Glomerular visceral epithelial cell (primary cell): Measurements from ENCODE around the gene CHMP6.
A peak's percentile ranks its signal among the peaks of the same experiment; 100 is the strongest.

ENCODE experiments used
- DNase-seq: peaks from one replicate; pipeline ENCODE4 v3.0.0-alpha.2; 2016; ENCODE audit errors: extremely low spot score

CHMP6 gene

DNA sequence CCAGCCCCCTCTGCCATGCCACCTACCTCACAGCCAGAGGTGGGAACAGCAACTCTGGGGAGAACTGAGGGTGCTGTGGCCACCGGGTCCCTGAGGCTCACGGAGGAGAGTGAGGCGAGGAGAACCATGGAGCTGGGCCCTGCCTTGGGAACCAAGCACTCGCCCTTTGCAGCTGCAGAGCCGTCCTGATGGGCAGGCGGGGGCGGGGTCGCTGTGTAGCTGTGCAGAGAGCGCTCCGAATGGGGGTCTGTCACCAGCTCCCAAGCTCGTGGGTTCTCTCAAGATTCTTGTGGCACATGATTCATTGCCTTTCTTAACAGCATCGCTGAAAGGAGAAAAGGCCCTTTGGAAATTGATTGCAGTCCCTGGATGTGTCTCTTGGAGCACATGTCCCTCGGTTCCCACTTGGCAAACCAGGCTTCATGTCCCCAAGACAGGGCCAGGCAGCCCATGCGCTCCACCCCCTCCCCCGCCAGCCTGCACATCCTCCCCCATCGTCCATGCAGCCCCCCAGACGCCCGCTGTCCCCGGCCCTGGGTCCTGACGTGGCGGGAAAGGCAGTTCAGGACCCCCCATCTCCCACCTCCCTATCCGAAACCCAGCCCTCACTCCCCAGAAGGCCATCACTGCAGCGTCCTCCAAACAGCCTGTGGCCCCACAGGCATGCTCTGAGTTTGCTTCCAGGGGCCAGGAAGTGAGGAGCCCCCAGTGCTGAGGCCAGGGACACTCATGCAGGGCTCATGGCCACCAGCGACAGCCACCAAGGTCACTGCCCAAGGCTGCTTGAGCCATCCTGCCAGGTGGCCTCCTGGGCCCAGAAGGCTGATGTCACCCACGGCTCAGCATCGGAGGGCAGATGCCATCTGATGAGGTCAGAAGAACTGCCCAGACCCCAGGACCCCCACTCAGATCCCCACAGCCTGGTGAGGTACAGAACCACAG, 20.6 kb upstream of the CHMP6 start:
- no peak for DNase-seq

DNA sequence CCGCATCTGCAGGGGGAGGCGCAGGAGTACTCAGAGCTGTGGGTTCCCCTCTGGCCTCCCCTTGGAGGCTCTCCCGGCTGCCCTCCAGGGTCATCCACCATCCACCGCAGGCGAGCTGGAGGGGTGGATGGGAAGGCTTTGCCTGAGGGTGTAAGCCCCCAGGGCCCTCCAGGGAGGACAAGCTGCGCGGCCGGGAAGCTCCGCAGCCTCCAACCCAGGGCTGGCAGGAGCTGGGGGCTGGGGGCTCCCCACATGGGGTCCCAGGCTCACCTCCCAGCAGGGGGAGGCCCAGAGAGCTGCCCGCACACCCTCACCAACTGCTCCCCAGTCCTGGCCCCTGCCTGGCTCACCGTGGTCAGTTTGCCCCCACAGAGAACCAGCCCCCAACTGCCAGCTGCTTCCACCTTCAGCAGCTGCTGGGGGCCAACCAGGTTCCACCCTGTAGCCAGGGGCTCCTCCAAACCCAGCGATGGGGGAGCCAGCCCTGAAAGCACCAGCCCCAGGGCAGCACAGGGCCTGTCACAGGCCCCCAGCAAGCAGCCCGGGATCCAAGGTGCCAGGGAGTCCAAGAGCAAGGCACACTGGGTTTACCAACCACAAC, 19.8 kb upstream of the CHMP6 start:
- DNase-seq = no peak

DNA sequence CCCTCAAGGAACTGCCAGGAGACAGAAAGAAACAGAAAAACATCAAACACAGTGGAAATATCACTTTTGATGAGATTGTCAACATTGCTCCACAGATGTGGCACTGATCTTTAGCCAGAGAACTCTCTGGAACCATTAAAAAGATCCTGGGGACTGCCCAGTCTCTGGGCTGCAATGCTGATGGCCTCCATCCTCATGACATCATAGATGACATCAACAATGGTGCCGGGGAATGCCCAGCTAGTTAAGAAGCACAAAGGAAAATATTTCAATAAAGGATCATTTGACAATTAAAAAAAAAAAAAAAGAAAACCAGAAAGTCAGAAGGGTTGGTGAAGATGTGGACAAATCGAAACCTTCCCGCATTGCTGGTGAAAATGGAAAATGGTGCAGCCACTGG, 14.9 kb upstream of the CHMP6 start:
- no peak for DNase-seq

DNA sequence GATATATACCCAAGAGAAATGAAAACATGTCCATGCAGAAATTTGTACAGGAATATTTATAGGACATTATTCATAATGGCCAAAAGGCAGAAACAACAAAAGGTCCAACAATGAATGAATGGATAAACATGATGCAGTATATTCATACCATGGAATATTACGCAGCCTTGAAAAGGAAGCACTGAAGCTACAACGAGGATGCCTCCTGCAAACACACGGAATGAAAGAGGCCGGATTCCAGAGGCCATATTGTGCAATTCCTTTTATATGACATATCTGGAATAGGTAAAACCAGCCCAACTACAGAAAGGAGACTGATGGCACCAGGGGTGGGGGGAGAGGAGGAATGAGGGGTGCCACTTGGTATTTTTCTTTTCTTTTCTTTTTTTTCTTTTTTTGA, 14.5 kb upstream of the CHMP6 start:
- DNase-seq = no peak

DNA sequence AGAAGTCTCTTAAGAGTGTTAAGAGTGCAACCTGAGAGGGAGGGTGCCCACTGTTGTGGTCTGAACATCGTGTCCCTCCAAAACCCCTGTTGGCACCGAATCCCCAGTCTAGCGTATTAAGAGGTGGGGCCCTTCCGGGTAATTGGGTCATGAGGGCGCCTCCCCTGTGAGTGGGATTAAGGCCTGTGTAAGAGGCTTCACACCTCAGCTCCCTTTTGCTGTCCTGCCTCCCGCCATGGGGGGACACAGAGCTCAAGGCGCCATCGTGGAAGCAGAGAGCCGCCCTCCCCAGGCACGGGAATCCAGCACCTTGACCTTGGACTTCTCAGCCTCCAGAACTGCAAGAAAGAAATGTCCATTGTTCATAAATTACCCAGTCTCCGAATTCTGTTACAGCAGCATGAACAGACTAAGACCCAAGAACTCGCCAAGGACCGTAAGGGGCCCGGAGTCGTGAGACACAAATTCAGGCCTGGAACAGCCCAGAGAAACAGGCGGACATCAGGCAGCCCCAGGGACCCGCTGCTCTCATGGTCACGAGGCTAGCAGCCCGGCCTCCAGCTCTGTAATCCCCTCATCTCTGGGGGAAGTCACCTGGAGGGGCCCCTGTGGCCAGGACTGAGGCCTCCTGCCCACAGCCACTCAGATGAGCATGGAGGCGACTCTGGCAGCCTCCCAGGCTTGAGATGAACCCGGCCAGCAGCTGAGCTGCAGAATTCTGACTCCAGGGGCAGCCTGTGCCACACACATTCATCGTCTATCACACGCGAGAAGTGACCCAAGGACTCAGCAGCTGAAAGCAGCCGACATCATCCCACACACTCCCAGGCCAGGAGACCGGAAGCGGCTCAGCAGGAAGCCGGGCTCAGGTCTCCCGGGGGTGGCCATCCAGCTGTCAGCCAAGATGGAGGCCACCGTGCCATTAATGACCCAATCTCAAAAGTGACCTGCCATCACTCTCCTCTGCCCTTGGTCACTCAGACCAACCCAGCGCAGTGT, 12.8 kb upstream of the CHMP6 start:
- DNase-seq = no peak

DNA sequence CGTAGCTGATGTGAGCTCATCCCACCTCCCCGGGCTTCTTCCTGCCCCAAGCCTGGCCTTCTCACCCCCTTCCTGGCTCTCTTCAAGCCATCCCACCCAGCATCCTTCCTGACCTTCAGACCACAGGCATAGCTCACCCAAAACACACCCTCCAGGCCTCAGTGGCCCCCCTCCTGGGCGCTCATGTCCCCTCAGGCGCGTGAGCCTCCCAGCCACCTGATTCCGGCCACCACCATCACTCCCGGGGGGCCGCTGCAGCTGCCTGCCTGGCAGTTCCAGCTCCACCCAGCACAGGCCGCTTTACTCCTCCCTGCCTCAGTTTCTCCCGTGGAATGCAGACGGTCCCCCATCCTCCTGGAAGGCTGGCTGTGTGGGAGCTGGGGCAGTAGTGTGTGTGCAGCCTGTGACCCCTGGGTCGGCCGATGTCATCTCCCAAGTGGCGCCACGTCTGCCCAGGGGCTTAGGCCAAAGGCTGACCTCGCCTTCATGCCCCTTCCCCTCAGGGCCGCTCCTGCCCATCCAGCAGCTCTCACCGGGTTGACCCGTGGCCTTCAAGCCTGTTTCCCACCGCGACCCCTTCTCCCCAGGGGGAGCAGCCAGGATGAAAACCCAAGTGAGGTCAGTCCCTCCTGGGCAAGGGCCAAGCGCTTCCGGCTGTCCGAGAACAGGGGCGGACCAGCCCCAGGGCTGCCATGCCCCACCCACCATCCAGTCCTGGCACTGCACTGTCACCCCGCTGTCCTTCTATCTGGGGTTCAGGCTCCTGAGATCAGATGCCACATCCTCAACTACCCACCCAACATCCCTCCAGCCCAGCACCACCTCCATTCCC, 11.9 kb upstream of the CHMP6 start:
- no peak for DNase-seq

DNA sequence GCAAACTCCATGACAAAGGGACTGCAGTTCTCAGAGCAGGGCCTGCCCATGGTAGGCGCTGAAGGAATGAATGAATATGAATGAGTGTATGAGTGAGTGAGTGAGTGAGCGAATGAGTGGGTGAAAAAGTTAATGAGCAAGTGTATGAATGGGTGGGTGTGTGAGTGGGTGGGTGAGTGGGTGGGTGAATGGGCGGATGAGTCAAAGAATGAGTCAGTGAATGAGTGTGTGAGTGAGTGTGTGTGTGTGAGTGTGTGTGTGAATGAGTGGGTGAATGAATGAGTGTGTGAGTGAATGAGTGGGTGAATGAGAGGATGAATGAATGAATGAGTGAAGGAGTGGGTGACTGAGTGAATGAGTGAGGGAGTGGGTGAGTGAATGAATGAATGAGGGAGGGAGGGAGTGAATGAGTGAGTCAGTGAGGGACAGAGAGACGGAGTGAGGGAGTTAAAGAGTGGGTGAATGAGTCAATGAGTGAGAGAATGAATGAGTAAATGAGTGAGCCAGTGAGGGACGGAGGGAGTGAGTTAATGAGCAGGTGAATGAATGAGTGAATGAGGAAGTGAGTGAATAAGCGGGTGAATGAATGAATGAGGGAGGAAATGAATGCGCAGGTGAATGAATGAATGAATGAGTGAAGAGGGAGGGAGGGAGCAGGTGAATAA, 11.1 kb upstream of the CHMP6 start:
- no peak for DNase-seq

DNA sequence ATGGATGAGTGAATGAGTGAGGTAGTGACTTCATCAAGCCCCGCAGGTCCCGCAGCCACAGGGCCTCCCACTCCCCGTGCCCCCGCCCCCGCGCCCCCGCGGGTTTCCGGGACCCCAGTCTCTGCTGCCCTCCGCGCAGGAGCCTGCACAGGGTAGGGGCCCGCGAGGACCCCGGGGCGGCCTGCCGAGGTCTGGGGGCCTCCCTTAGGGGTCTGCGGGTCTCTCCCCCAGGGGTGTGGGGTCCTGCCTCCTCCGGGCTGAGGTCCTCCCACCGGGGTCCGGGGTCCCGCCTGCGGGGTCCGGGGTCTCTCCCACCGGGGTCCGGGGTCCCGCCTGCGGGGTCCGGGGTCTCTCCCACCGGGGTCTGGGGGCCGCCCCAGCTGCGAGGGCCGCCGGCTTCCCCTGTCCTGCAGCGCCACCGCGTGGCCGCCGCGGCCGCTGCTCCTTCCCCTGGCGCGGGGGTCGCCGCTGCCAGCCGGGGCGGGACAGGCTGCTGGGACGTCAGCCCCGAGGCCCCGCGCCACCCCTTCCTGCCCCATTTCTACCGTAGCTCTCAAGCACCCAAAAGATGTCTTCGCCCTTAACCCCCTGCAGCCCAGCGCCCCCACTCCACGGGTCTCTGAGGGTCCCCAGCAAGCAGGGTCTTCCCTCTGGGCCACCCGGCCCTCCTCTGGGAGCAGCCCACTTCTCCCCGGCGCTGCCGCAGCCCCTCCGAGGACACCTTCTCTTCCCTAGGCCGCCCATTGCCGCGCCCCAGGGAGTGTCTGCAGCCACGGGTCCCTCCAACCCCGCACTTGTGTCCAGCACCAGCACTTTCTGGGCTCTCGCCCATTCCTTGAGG, 10.4 kb upstream of the CHMP6 start:
- DNase-seq = no peak

DNA sequence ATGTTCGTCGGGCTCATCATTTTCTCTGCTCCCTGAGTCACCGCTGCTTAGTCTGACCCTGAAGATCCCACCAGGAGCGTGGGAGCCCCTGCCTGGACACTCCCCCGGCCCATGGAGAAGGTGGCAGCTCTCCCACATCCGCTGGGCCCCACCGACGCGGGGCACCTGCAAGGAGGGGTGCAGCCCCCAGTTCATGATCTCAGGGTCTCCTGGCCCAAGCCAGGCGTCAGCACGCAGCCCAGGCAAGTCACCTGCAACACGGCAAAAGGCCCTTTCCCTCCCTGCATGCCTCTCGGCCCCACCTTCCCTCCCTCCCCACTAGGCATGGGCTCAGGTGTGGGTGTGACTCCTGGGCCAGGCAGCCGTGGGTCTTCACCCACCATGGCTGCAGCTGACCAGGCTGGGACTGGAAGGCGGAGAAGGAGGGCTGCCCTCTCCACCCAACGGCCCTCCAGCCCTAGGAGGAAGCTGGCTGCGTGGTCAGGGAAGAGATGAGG, 9.7 kb upstream of the CHMP6 start:
- DNase-seq = no peak

DNA sequence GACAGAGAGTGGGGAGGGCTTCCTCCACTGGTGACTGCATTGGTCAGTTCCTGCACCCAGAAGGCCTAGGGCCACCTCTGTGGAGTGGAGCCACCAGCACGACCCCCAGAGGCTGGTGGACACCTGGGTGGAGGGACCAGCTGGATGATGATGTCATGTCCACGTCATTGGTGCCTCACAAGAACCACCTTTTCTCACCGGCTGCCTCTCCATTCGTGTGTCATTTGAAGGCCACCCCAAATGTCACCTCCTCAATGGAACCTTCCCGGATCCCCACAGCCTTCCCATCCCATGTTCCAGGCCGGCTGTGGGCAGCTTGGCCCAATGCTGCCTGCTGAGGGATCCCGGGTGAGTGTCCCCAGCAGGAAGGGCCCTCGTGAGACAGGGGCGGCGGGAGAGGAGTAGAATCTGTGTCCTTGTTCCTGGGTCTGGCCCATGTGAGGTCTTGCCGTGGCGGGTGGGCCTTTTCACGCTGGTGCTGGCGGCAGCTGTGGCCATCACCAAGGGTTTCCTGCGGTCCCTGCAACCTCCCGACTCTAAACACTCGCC, 9.1 kb upstream of the CHMP6 start:
- DNase-seq = no peak

DNA sequence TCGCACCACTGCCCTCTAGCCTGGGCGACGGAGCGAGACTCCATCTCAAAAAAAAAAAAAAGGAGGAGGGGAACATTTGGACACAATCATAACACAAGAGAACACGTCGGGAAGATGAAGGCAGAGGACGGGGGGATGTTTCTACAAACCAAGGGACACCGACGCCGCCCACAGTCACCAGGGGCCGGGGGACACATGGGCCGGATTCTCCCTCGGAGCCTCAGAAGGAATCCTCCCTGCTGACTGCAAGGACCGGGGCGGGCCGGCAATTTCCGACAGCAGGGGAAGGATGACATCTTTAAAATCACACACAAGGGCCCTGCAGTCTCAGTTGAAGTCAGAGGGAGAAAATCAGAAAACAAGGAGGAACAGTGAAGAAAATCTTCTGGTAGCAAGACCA, 8.1 kb upstream of the CHMP6 start:
- no peak for DNase-seq

DNA sequence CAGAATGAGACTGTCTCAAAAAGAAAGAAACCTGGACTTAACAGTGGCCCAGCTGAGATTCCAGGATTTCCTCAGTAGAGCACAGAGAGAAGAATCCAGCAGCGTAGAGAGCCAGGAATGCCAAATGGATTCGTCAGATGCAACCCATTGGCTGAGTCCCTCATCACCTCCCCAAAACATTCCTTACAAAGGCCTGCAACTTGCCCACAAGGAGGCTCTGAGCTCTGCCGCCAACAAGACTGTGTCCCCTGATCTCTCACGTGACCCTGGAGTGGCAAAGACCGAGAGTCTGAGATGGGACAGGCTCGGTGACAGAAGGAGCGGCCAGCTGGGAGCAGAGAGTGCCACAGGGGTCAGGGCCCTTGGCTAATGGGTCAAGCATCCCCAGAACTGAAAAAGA, 6.9 kb upstream of the CHMP6 start:
- peak; percentile 56 for DNase-seq

DNA sequence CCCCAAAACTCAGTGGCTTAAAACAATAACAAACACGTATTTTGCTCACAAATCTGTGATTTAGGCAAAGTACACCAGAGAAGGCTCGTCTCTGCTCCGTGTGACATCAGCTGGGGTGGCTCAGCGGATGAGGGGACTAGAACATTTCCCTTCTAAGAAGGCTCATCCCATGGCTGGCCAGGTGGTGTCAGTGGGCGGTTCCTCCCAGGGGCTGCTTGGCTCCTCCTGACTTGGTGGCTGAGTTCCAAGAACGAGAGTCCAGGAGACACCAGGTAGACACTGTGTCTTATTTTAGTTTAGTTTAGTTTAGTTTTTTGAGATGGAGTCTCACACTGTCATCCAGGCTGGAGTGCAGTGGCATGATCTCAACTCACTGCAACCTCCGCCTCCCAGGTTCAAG, 5.6 kb upstream of the CHMP6 start:
- no peak for DNase-seq

DNA sequence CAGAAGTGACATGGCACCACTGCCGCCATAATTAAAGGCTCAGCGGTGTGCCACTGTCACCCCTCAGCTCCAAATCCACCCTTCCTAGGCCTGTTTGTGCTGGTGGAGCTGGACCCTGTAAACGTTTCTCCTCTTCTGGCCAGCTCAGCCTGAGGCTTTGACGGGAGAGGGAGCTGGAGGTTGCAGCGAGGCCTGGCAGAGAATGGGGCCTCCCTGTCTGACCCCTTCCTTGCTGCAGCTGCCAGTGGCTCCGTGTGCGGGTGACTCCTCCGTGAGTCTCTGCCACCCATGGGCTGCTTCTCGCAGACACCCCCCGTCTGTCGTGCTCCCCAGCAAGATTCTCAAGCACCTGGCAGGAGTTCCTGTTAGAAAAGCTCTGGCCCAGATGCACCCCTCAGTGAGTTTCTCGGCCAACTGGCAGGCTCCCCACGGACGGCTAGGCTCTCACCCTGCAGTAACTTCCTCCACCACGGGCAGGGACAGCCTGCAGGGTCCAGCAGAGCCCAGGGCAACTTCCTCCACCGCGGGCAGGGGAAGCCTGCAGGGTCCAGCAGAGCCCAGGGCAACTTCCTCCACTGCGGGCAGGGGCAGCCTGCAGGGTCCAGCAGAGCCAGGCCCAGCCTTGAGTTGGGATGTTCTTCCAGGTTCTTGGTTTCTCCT, 4.7 kb upstream of the CHMP6 start:
- no peak for DNase-seq

DNA sequence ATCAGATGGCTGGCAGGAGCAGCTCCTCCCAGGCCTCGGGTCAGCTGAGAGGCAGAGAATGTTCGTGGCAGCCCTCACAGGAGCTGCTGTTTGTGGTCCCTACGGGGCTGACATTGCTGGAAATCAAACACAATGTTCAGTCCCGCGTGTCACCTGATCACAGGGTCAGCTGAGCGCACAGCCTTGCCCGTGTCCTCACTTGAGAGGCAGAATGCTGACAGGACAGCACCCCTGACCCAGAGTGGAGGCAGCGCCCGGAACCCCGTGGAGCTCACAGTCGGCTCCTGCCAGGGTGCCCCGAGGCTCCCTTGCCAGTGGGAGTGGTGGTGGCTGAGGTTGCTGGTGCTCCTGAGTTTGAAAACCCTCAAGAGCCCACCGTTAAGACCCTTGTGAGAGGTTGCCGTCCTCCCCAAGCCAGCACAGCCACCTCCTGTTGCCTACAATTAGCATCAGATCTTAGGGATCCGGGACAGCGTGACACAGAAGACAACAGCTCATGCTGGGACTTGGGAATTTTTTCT, 3.6 kb upstream of the CHMP6 start:
- no peak for DNase-seq

DNA sequence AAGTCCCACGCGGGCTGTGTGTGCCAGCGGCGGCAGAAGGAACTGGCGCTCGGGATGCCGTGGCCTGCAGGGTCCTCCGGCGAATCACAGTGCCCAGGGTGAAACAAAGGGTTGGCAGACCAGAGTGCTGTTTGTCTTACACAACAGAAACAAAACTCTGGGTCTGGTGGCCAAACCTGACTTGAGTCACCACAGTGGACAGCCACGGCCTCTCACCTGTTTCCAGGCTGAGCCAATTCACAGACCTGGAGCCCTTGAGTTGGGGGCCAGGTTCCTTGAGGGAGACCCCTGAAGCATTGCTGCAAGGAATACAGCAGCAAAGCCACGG, 2.1 kb upstream of the CHMP6 start:
- no peak for DNase-seq

DNA sequence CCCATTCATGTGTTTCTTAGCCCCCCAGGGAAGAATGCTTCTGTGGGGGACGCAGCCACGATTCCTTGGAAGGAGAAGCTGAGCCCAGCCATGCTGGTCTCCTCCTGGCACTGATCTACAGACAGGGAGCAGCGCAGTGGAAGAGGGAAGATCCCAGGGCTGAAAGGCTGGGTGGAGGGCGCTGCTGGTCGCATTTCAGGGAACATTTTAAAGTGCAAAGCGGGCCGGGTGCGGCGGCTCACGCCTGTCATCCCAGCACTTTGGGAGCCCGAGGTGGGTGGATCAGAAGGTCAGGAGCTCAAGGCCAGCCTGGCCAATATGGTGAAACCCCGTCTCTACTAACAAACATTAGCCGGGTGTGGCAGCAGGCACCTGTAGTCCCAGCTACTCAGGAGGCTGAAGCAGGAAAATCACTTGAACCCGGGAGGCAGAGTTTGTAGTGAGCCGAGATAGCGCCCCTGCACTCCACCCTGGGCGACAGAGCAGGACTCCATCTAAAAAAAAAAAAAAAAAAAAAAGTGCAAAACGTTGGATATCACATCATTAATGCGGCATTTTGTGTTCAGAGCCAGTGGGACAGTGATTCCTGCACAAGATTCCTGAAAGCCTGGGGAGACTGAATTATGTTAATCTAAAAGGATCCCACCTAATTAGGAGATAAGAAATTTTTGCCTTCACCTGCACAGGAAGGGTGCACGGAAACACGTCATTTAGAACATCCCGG, 558 bp upstream of the CHMP6 start:
- DNase-seq = no peak
